ENCODE results near the gene GNLY. TPM values are rescaled to one million over a fixed set of nuclear protein-coding genes. Genes with fewer than 3 reads are reported as not detected.

Gene GNLY
- total RNA-seq, 1 experiment from 2014 or later: not detected

GRCh38 chr2:85718885-85719492, 24.8 kb downstream of the GNLY start:
- Histone ChIP-seq H3K79me2 (ENCODE audit: low read length) (no peaks in the 10 kb centered on the region), H3K9me3 (ENCODE audit: low read length) (no peaks in the 10 kb centered on the region)

GRCh38 chr2:85719609-85720240, 25.6 kb downstream of the GNLY start:
- H3K4me3 ChIP-seq (ENCODE audit: low read length): no peak overlapping the region

More at GRCh38 chr2:85718885-85719492, 24.8 kb downstream of the GNLY start:
- no peaks in the 10 kb centered on the region for H3K9me2 ChIP-seq (replicated peaks; ENCODE audit: insufficient read depth, low read length)
- no peak overlapping the region for H3K4me3 ChIP-seq (ENCODE audit: low read length)
- DNase-seq: no peak
- no peak overlapping the region for H3K4me2 ChIP-seq (ENCODE audit: low read depth, low read length, poor library complexity, severe bottlenecking)
- H2AFZ ChIP-seq (ENCODE audit: low read length): no peak overlapping the region
- no peak overlapping the region for H3K27ac ChIP-seq (ENCODE audit: low read length)
- peaks cover 3% of the 10 kb centered on the region; the same call in 1 of the 2 replicates for H3K4me1 ChIP-seq (ENCODE audit: low read length)
- no peak overlapping the region for H3K9ac ChIP-seq (ENCODE audit: low read length)
- no peaks in the 10 kb centered on the region for H4K20me1 ChIP-seq (ENCODE audit: insufficient read depth, low read depth, low read length)
- H3K36me3 ChIP-seq (ENCODE audit: insufficient read depth, low read length): no peaks in the 10 kb centered on the region
- H3K27me3 ChIP-seq (ENCODE audit: low read length): no peaks in the 10 kb centered on the region

GRCh38 chr2:85720533-85720932, 26.4 kb downstream of the GNLY start:
- no peaks in the 10 kb centered on the region for H3K9me3 ChIP-seq (ENCODE audit: low read length)
- H3K4me2 ChIP-seq (ENCODE audit: low read depth, low read length, poor library complexity, severe bottlenecking): no peak overlapping the region
- H3K79me2 ChIP-seq (ENCODE audit: low read length): no peaks in the 10 kb centered on the region
- no peak overlapping the region for H3K4me3 ChIP-seq (ENCODE audit: low read length)
- H3K4me1 ChIP-seq (ENCODE audit: low read length): peaks cover 3% of the 10 kb centered on the region; the same call in 1 of the 2 replicates
- H2AFZ ChIP-seq (ENCODE audit: low read length): no peak overlapping the region
- no peaks in the 10 kb centered on the region for H4K20me1 ChIP-seq (ENCODE audit: insufficient read depth, low read depth, low read length)
- no peak for DNase-seq
- no peaks in the 10 kb centered on the region for H3K9me2 ChIP-seq (replicated peaks; ENCODE audit: insufficient read depth, low read length)
- no peak overlapping the region for H3K27ac ChIP-seq (ENCODE audit: low read length)
- H3K36me3 ChIP-seq (ENCODE audit: insufficient read depth, low read length): no peaks in the 10 kb centered on the region
- no peaks in the 10 kb centered on the region for H3K27me3 ChIP-seq (ENCODE audit: low read length)
- no peak overlapping the region for H3K9ac ChIP-seq (ENCODE audit: low read length)

More at GRCh38 chr2:85719609-85720240, 25.6 kb downstream of the GNLY start:
- H3K79me2 ChIP-seq (ENCODE audit: low read length): no peaks in the 10 kb centered on the region
- DNase-seq: no peak
- H3K27ac ChIP-seq (ENCODE audit: low read length): no peak overlapping the region
- no peak overlapping the region for H3K9ac ChIP-seq (ENCODE audit: low read length)
- no peak overlapping the region for H2AFZ ChIP-seq (ENCODE audit: low read length)
- H3K27me3 ChIP-seq (ENCODE audit: low read length): no peaks in the 10 kb centered on the region
- H4K20me1 ChIP-seq (ENCODE audit: insufficient read depth, low read depth, low read length): no peaks in the 10 kb centered on the region
- H3K9me3 ChIP-seq (ENCODE audit: low read length): no peaks in the 10 kb centered on the region
- H3K9me2 ChIP-seq (replicated peaks; ENCODE audit: insufficient read depth, low read length): no peaks in the 10 kb centered on the region
- no peaks in the 10 kb centered on the region for H3K36me3 ChIP-seq (ENCODE audit: insufficient read depth, low read length)
- no peak overlapping the region for H3K4me2 ChIP-seq (ENCODE audit: low read depth, low read length, poor library complexity, severe bottlenecking)
- peaks cover 3% of the 10 kb centered on the region; the same call in 1 of the 2 replicates for H3K4me1 ChIP-seq (ENCODE audit: low read length)

- Histone ChIP-seq H3K4me1 (ENCODE audit: low read length) (peaks cover 3% of the 10 kb centered on the region; the same call in 1 of the 2 replicates), H3K9ac (ENCODE audit: low read length) (no peak overlapping the region)
Measured at GRCh38 chr2:85721641-85722040, 27.5 kb downstream of the GNLY start.

GRCh38 chr2:85722519-85722918, 28.4 kb downstream of the GNLY start:
- no peaks in the 10 kb centered on the region for H3K27me3 ChIP-seq (ENCODE audit: low read length)
- H3K27ac ChIP-seq (ENCODE audit: low read length): no peak overlapping the region
- no peak for DNase-seq
- no peak overlapping the region for H3K4me3 ChIP-seq (ENCODE audit: low read length)
- H4K20me1 ChIP-seq (ENCODE audit: insufficient read depth, low read depth, low read length): no peaks in the 10 kb centered on the region
- no peaks in the 10 kb centered on the region for H3K36me3 ChIP-seq (ENCODE audit: insufficient read depth, low read length)
- H3K9me3 ChIP-seq (ENCODE audit: low read length): no peaks in the 10 kb centered on the region
- no peak overlapping the region for H3K4me2 ChIP-seq (ENCODE audit: low read depth, low read length, poor library complexity, severe bottlenecking)
- no peak overlapping the region for H3K9ac ChIP-seq (ENCODE audit: low read length)
- no peaks in the 10 kb centered on the region for H3K9me2 ChIP-seq (replicated peaks; ENCODE audit: insufficient read depth, low read length)
- H2AFZ ChIP-seq (ENCODE audit: low read length): no peak overlapping the region
- peaks cover 3% of the 10 kb centered on the region; the same call in 1 of the 2 replicates for H3K4me1 ChIP-seq (ENCODE audit: low read length)
- H3K79me2 ChIP-seq (ENCODE audit: low read length): no peaks in the 10 kb centered on the region

More at GRCh38 chr2:85721641-85722040, 27.5 kb downstream of the GNLY start:
- no peak overlapping the region for H3K4me3 ChIP-seq (ENCODE audit: low read length)
- DNase-seq: no peak
- H3K27me3 ChIP-seq (ENCODE audit: low read length): no peaks in the 10 kb centered on the region
- no peaks in the 10 kb centered on the region for H3K36me3 ChIP-seq (ENCODE audit: insufficient read depth, low read length)
- H3K9me2 ChIP-seq (replicated peaks; ENCODE audit: insufficient read depth, low read length): no peaks in the 10 kb centered on the region
- no peaks in the 10 kb centered on the region for H4K20me1 ChIP-seq (ENCODE audit: insufficient read depth, low read depth, low read length)
- H3K9me3 ChIP-seq (ENCODE audit: low read length): no peaks in the 10 kb centered on the region
- H3K79me2 ChIP-seq (ENCODE audit: low read length): no peaks in the 10 kb centered on the region
- no peak overlapping the region for H3K27ac ChIP-seq (ENCODE audit: low read length)
- H2AFZ ChIP-seq (ENCODE audit: low read length): no peak overlapping the region
- no peak overlapping the region for H3K4me2 ChIP-seq (ENCODE audit: low read depth, low read length, poor library complexity, severe bottlenecking)

GRCh38 chr2:85723707-85724360, 29.7 kb downstream of the GNLY start:
- H3K27me3 ChIP-seq (ENCODE audit: low read length): no peaks in the 10 kb centered on the region
- H3K9me3 ChIP-seq (ENCODE audit: low read length): no peaks in the 10 kb centered on the region

GRCh38 chr2:85724731-85725181, 30.6 kb downstream of the GNLY start:
- no peaks in the 10 kb centered on the region for H3K9me2 ChIP-seq (replicated peaks; ENCODE audit: insufficient read depth, low read length)
- no peaks in the 10 kb centered on the region for H3K36me3 ChIP-seq (ENCODE audit: insufficient read depth, low read length)
- no peaks in the 10 kb centered on the region for H3K4me1 ChIP-seq (ENCODE audit: low read length)
- no peak overlapping the region for H3K4me2 ChIP-seq (ENCODE audit: low read depth, low read length, poor library complexity, severe bottlenecking)
- H2AFZ ChIP-seq (ENCODE audit: low read length): no peak overlapping the region
- H3K9ac ChIP-seq (ENCODE audit: low read length): no peak overlapping the region
- no peaks in the 10 kb centered on the region for H3K9me3 ChIP-seq (ENCODE audit: low read length)
- no peak overlapping the region for H3K4me3 ChIP-seq (ENCODE audit: low read length)
- H3K27ac ChIP-seq (ENCODE audit: low read length): no peak overlapping the region
- H4K20me1 ChIP-seq (ENCODE audit: insufficient read depth, low read depth, low read length): no peaks in the 10 kb centered on the region
- no peaks in the 10 kb centered on the region for H3K79me2 ChIP-seq (ENCODE audit: low read length)
- H3K27me3 ChIP-seq (ENCODE audit: low read length): no peaks in the 10 kb centered on the region
- no peak for DNase-seq

More at GRCh38 chr2:85723707-85724360, 29.7 kb downstream of the GNLY start:
- Histone ChIP-seq H3K27ac (ENCODE audit: low read length) (no peak overlapping the region), H3K4me2 (ENCODE audit: low read depth, low read length, poor library complexity, severe bottlenecking) (no peak overlapping the region), H3K4me3 (ENCODE audit: low read length) (no peak overlapping the region), H3K4me1 (ENCODE audit: low read length) (no peaks in the 10 kb centered on the region), H3K9ac (ENCODE audit: low read length) (no peak overlapping the region), H3K36me3 (ENCODE audit: insufficient read depth, low read length) (no peaks in the 10 kb centered on the region), H2AFZ (ENCODE audit: low read length) (no peak overlapping the region), H4K20me1 (ENCODE audit: insufficient read depth, low read depth, low read length) (no peaks in the 10 kb centered on the region), H3K79me2 (ENCODE audit: low read length) (no peaks in the 10 kb centered on the region), H3K9me2 (replicated peaks; ENCODE audit: insufficient read depth, low read length) (no peaks in the 10 kb centered on the region)
- no peak for DNase-seq

- H3K9me2 ChIP-seq (replicated peaks; ENCODE audit: insufficient read depth, low read length): no peaks in the 10 kb centered on the region
- no peaks in the 10 kb centered on the region for H3K9me3 ChIP-seq (ENCODE audit: low read length)
- H3K4me1 ChIP-seq (ENCODE audit: low read length): no peaks in the 10 kb centered on the region
- H3K9ac ChIP-seq (ENCODE audit: low read length): no peak overlapping the region
- H4K20me1 ChIP-seq (ENCODE audit: insufficient read depth, low read depth, low read length): no peaks in the 10 kb centered on the region
- no peaks in the 10 kb centered on the region for H3K27me3 ChIP-seq (ENCODE audit: low read length)
- DNase-seq: no peak
- no peak overlapping the region for H2AFZ ChIP-seq (ENCODE audit: low read length)
- H3K27ac ChIP-seq (ENCODE audit: low read length): no peak overlapping the region
- H3K36me3 ChIP-seq (ENCODE audit: insufficient read depth, low read length): no peaks in the 10 kb centered on the region
- no peak overlapping the region for H3K4me3 ChIP-seq (ENCODE audit: low read length)
- no peak overlapping the region for H3K4me2 ChIP-seq (ENCODE audit: low read depth, low read length, poor library complexity, severe bottlenecking)
- H3K79me2 ChIP-seq (ENCODE audit: low read length): no peaks in the 10 kb centered on the region
Measured at GRCh38 chr2:85725451-85725850, 31.3 kb downstream of the GNLY start.
